ENCODE data around the gene VSTM4. TPM values are rescaled to one million over a fixed set of nuclear protein-coding genes. Genes with fewer than 3 reads are reported as not detected.

The VSTM4 gene
- total and polyA plus RNA-seq, 2 donors (not counting 1 experiment from before 2014, with no cell fraction given), result 8.1 to 27.9 TPM

DNA sequence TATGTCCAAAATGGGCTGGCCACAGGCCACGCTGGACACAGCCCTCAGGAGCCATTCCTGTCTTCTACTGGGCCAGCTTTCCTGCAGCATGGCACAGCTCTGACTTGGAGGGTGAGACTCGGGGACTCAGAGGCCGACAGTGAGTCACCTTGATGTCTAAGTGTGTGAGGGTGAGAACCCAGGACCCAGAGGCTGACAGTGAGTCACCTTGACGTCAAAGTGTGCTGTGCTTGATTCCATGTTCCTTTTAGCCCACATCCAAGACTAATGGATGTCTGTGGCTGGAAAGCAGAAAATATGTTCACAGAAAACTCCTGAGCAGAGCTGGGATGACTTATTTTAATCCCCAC lies 24.5 kb upstream of the VSTM4 start:
- Histone ChIP-seq H3K27me3 (ENCODE audit: control insufficient read depth, insufficient read depth, low read length) (peaks cover 6% of the 10 kb centered on the region), H3K9me3 (ENCODE audit: control insufficient read depth, insufficient read depth, low read depth, low read length) (no peaks in the 10 kb centered on the region), H4K20me1 (ENCODE audit: control insufficient read depth, extremely low read depth, insufficient read depth, low read length) (no peaks in the 10 kb centered on the region), H3K4me3 (replicated peaks in 1 of 4; ENCODE audit: control extremely low read depth in 1 of 4, insufficient read depth in 1 of 4, low read depth in 3 of 4, low read length in 4 of 4) (no peak overlapping the region), H3K4me2 (ENCODE audit: extremely low read depth, insufficient read depth, low read length) (peak overlapping the region; percentile 56), H2AFZ (ENCODE audit: low read length) (no peak overlapping the region), H3K4me1 (ENCODE audit: control insufficient read depth, extremely low read depth, insufficient read depth, low read length) (peaks cover 27% of the 10 kb centered on the region), H3K27ac (ENCODE audit: insufficient read depth, low read length) (peak overlapping the region; percentile 80), H3K79me2 (ENCODE audit: control insufficient read depth, insufficient read depth, low read length) (no peaks in the 10 kb centered on the region), H3K9ac (ENCODE audit: insufficient read depth, low read length) (no peak overlapping the region), H3K36me3 (ENCODE audit: control insufficient read depth, insufficient read depth, low read length) (no peaks in the 10 kb centered on the region)
- DNase-seq (ENCODE audit: low read depth in 2 of 2), result peak; percentile 84 to 96
- TF ChIP-seq EZH2 (IDR thresholded peaks at IDR 0.05; ENCODE audit: low read length, missing control alignments) (no peak), CTCF (conservative IDR thresholded peaks at IDR 0.05 in 1 of 2, IDR thresholded peaks at IDR 0.05 in 1 of 2; ENCODE audit: low read depth in 1 of 2, low read length in 2 of 2) (no peak)

DNA sequence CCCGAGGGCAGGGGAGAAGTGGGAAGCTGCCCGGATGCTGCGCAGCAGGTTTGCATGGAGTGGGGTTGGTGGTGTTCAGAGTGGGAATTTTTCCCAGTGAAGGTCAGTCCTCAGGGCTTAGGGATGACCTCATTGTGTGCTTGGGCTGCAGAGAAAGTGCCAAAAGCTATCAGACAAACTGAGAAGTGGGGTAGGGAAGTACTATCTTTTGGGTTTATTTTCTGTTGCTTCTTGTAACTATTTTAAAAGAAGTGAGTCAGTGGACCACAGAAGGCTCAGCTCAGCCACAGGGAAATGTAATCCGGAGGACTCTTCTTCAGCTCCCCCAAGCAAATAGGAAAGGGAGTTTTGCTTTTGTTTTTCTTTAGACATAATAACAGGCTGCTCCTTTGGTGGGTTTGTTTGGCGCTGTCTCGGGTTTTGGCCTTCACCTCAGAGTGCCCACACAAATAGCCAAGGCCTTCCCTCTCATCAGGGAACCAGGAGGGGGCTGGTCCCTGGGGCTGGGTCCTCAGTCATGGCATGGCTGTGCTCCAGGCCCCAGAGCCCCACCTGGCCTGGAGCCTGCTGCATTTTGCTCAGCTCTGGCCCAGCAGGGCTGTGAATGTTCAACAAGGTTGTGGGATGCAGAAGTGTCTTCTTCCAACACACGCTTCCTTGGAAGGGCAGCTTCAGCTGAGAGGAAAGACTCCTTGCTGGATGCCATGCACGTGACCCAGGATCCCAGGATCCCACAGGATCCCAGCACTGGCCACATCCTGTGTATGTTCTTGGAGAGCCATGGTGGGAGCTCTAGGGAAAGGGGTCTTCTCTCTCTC lies 23.9 kb upstream of the VSTM4 start:
- H2AFZ ChIP-seq (ENCODE audit: low read length), result no peak overlapping the region

More for the DNA sequence above, 23.9 kb upstream of the VSTM4 start:
- Histone ChIP-seq H3K36me3 (ENCODE audit: control insufficient read depth, insufficient read depth, low read length) (no peaks in the 10 kb centered on the region), H3K27ac (ENCODE audit: insufficient read depth, low read length) (peak overlapping the region; percentile 80), H3K4me2 (ENCODE audit: extremely low read depth, insufficient read depth, low read length) (peak overlapping the region; percentile 56), H4K20me1 (ENCODE audit: control insufficient read depth, extremely low read depth, insufficient read depth, low read length) (no peaks in the 10 kb centered on the region), H3K27me3 (ENCODE audit: control insufficient read depth, insufficient read depth, low read length) (peaks cover 6% of the 10 kb centered on the region), H3K9ac (ENCODE audit: insufficient read depth, low read length) (peak overlapping the region; percentile 55), H3K9me3 (ENCODE audit: control insufficient read depth, insufficient read depth, low read depth, low read length) (no peaks in the 10 kb centered on the region), H3K79me2 (ENCODE audit: control insufficient read depth, insufficient read depth, low read length) (no peaks in the 10 kb centered on the region), H3K4me1 (ENCODE audit: control insufficient read depth, extremely low read depth, insufficient read depth, low read length) (peaks cover 27% of the 10 kb centered on the region), H3K4me3 (replicated peaks in 1 of 4; ENCODE audit: control extremely low read depth in 1 of 4, insufficient read depth in 1 of 4, low read depth in 3 of 4, low read length in 4 of 4) (peak overlapping the region in 1 of 4 experiments; percentile 18)
- DNase-seq (ENCODE audit: low read depth in 2 of 2), result peak; percentile 57 to 83
- TF ChIP-seq EZH2 (IDR thresholded peaks at IDR 0.05; ENCODE audit: low read length, missing control alignments) (no peak), CTCF (conservative IDR thresholded peaks at IDR 0.05 in 1 of 2, IDR thresholded peaks at IDR 0.05 in 1 of 2; ENCODE audit: low read depth in 1 of 2, low read length in 2 of 2) (no peak)
